DND-41 (cell line): Measurements from ENCODE around the gene FBXO9.

Experiments used
- EZH2 ChIP-seq: IDR thresholded peaks from 3 replicates; pipeline ENCODE4 v1.6.1; 2012; ENCODE audit warnings: borderline replicate concordance, low read depth, mild to moderate bottlenecking, moderate library complexity, low read length, inconsistent platforms; ENCODE audit not compliant: severe bottlenecking
- TF ChIP-seq, protein P1 (sequence below): IDR thresholded peaks from 2 replicates; pipeline ENCODE4 v1.5.1; 2012; ENCODE audit warnings: borderline replicate concordance, low read length, moderate library complexity, mild to moderate bottlenecking; ENCODE audit not compliant: poor library complexity, severe bottlenecking; ENCODE audit errors: extremely low read depth

DNA sequence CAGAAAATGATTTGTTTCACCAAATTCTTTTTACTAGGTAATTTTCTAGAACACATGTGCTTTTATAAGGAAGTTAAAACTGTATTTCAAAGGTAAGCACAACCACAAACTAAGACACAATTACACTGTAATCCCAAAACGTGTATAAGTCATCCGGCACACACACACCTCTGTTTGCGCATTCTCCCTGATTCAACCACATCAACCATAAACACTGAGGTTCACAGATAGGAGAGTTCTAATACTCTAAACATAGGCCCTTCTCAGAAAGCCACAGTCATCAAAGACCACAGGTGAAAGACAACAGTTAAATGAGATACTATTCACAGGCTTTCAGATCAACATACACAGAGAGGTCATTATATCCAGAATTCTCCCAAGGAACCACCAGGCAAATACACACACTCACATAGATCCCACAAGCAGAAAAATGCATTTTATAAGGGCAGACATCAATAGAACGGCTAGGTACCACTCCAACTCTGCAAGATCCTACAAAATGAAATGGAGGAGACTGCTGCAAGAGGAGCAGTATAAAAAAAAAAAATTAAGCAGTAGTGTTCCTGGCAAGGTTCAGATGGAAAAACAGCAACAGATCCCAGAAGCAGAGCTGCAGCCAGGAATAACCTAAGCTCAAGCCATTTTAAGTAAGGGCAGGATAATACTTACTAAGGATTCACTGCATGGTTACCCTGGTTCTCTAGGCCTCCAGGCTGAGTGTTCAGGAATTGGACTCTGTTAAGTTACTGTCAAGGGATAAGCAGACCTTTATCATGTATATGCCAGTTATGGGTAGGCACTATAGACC, 6.6 kb upstream of the FBXO9 start:
- no peak for TF ChIP-seq EZH2
- TF ChIP-seq, protein P1, sequence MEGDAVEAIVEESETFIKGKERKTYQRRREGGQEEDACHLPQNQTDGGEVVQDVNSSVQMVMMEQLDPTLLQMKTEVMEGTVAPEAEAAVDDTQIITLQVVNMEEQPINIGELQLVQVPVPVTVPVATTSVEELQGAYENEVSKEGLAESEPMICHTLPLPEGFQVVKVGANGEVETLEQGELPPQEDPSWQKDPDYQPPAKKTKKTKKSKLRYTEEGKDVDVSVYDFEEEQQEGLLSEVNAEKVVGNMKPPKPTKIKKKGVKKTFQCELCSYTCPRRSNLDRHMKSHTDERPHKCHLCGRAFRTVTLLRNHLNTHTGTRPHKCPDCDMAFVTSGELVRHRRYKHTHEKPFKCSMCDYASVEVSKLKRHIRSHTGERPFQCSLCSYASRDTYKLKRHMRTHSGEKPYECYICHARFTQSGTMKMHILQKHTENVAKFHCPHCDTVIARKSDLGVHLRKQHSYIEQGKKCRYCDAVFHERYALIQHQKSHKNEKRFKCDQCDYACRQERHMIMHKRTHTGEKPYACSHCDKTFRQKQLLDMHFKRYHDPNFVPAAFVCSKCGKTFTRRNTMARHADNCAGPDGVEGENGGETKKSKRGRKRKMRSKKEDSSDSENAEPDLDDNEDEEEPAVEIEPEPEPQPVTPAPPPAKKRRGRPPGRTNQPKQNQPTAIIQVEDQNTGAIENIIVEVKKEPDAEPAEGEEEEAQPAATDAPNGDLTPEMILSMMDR = no peak
